HL-60 (cell line): ENCODE measurements around the gene SAE1.

Source experiments
- GABPA ChIP-seq: IDR thresholded peaks from 2 replicates; pipeline ENCODE4 v1.6.1; 2012; ENCODE audit warnings: low read depth
- POLR2AphosphoS5 ChIP-seq: IDR thresholded peaks from 2 replicates; pipeline ENCODE4 v1.6.1; 2012; ENCODE audit warnings: low read depth
- REST ChIP-seq: IDR thresholded peaks from 2 replicates; pipeline ENCODE4 v1.6.1; 2012; ENCODE audit warnings: low read depth; ENCODE audit not compliant: insufficient replicate concordance
- SPI1 ChIP-seq: IDR thresholded peaks from 2 replicates; pipeline ENCODE4 v1.6.1; 2012; ENCODE audit warnings: low read depth, mild to moderate bottlenecking, borderline replicate concordance
- TF ChIP-seq, protein P1 (sequence below): IDR thresholded peaks from one replicate; pipeline ENCODE4 v1.5.1; 2011; ENCODE audit warnings: low read length, control low read depth, inconsistent platforms; ENCODE audit not compliant: insufficient read depth

GRCh38 chr19:47161876-47162489, 31.3 kb downstream of the SAE1 start:
- TF ChIP-seq GABPA (no peak), REST (no peak), POLR2AphosphoS5 (no peak), SPI1 (no peak)
- TF ChIP-seq, protein P1, sequence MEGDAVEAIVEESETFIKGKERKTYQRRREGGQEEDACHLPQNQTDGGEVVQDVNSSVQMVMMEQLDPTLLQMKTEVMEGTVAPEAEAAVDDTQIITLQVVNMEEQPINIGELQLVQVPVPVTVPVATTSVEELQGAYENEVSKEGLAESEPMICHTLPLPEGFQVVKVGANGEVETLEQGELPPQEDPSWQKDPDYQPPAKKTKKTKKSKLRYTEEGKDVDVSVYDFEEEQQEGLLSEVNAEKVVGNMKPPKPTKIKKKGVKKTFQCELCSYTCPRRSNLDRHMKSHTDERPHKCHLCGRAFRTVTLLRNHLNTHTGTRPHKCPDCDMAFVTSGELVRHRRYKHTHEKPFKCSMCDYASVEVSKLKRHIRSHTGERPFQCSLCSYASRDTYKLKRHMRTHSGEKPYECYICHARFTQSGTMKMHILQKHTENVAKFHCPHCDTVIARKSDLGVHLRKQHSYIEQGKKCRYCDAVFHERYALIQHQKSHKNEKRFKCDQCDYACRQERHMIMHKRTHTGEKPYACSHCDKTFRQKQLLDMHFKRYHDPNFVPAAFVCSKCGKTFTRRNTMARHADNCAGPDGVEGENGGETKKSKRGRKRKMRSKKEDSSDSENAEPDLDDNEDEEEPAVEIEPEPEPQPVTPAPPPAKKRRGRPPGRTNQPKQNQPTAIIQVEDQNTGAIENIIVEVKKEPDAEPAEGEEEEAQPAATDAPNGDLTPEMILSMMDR: no peak
